ENCODE measurements around the gene CCDC187. TPM values are rescaled to one million over a fixed set of nuclear protein-coding genes. Genes with fewer than 3 reads are reported as not detected.

CCDC187 gene
- total RNA-seq, 6 donors from 2014 or later, result 0.17 to 22.3 (median 10.0) TPM

DNA sequence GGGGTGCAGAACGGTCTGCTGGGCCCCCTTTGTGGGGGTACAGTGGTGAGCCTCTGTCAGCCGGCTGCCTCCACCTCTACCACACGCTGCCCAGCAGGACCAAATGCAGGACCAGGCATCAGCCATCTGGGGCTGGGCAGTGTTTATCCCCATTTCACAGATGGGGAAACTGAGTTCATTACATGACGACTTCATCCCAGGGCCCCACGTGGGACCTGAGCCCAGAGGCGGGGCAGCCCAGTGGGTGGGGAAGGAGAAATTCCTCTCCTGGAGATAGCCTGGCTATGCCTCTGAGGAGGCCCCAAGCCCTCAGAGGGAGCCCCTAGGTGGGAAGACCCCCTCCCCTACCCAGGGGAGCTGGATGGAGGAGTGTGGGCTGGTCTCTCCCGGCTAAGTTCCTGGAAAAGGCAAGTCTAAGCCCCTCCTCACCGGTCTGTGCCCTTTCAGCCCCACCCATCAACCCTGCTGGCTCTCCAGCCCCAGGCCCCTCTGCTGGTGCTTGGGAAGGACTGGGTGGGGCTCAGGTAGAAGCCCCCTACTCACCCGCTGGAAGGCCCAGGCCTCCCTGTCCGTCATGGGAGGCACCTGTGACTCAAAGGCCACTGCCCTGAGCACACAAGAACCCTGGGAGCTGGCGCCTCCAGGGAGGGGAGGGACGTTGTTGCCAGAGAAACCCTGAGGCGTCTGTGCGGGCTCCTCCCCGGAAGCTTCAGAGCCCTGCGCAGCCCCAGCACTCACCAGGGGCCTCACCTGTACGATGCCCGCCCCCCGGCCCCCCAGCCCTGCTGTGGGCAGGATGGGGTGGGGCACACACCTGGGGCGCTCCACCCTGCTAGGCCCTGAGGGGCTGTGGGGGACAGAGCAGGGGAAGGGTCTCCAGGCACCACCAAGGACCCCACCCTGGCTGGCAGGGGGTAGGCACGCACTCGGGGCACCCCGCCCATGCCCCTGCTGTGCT lies 7.4 kb upstream of the CCDC187 start:
- TF ChIP-seq POLR2A (IDR thresholded peaks at IDR 0.05), result peak in 1 of 4 donors; percentile 13
- no peak for TF ChIP-seq POLR2AphosphoS5 (IDR thresholded peaks at IDR 0.05)
- H3K27me3 ChIP-seq, result peaks cover 0 to 2% (median 0%) of the 10 kb centered on the region in 4 donors
- H3K4me3 ChIP-seq, result peak overlapping the region in 1 of 4 donors; percentile 7
- DNase-seq (peak in 1 of 2 donors; percentile 68), ATAC-seq (ENCODE audit: low FRiP score in 2 of 2) (no peak)
- peaks cover 0 to 13% (median 9%) of the 10 kb centered on the region in 4 donors for H3K9me3 ChIP-seq
- peaks cover 0 to 4% (median 0%) of the 10 kb centered on the region in 4 donors for H3K4me1 ChIP-seq
- 49 to 100% methylated on average over 2 to 17 of the region's 23 CpGs for WGBS, 2 donors
- H3K27ac ChIP-seq, result no peak overlapping the region
- no peaks in the 10 kb centered on the region for H3K36me3 ChIP-seq

DNA sequence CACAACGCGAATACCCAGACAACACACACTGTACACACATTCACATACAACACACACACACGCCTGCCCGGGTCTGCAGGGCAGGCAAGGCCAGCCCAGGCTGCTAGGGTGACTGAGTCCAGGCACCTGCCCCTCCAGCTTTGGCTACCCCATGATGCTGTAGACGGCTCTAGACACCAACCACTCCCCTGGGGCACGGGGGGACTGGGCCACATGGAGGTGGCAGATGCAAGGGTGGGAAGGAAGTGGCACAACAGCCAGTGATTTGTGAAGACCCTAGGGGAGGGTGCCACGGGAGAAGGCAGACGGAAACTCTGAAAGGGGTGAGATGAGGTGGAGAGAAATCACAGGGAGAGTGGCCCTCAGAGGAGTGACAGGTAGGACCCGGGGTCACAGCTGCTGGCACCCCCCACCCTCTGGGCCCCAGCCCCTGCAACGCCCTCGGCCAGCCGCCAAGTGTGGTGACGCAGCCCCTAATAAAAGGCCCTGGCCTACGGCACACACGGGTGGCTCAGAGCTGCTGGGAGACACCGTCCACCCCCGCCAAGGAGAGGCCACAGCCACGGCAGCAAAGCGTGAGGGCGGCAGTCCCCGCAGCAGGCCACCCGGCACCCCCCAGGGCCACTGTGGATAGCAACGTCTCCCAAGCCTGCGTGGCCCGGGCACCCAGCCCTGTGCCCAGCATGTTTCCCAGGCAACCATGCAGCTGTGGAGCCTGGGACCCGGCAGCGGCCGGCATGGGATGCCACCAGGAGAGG lies 6.6 kb upstream of the CCDC187 start:
- no peak overlapping the region for H3K27ac ChIP-seq
- TF ChIP-seq POLR2A (IDR thresholded peaks at IDR 0.05), result no peak
- no peak for TF ChIP-seq EP300 (IDR thresholded peaks at IDR 0.05)
- DNase-seq, result peak in 1 of 2 donors; percentile 82
- H3K36me3 ChIP-seq, result no peaks in the 10 kb centered on the region
- H3K9me3 ChIP-seq, result peaks cover 0 to 13% (median 9%) of the 10 kb centered on the region in 4 donors
- H3K4me3 ChIP-seq, result peak overlapping the region in 1 of 4 donors; percentile 7
- peaks cover 0 to 4% (median 0%) of the 10 kb centered on the region in 4 donors for H3K4me1 ChIP-seq
- H3K27me3 ChIP-seq, result peaks cover 0 to 2% (median 0%) of the 10 kb centered on the region in 4 donors
- ATAC-seq (ENCODE audit: low FRiP score in 2 of 2), result no peak
- 39 to 46% methylated on average over 10 to 20 of the region's 28 CpGs for WGBS, 2 donors

DNA sequence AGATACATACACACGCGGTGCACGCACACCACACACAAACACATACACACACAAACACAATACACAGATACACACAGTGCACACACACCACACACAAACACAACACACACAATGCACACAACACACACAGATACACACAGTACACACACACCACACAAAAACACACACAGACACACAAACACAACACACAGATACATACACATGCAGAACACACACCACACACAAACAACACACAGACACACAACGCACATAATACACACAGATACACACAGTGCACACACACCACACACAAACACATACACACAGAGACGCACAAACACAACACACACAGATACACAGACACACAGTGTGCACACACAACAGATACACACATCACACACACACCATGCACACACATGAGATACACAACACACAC lies 5.9 kb upstream of the CCDC187 start:
- Histone ChIP-seq H3K4me3 (no peak overlapping the region), H3K36me3 (no peaks in the 10 kb centered on the region), H3K4me1 (peaks cover 0 to 4% (median 0%) of the 10 kb centered on the region in 4 donors), H3K9me3 (peaks cover 0 to 6% (median 4%) of the 10 kb centered on the region in 4 donors), H3K27ac (no peak overlapping the region), H3K27me3 (peaks cover 0 to 2% (median 0%) of the 10 kb centered on the region in 4 donors)
- 93 to 97% methylated on average over 5 of the region's 5 CpGs for WGBS, 2 donors
- ATAC-seq (ENCODE audit: low FRiP score in 2 of 2), result no peak
- no peak for TF ChIP-seq EP300 (IDR thresholded peaks at IDR 0.05)
- TF ChIP-seq, protein P1, sequence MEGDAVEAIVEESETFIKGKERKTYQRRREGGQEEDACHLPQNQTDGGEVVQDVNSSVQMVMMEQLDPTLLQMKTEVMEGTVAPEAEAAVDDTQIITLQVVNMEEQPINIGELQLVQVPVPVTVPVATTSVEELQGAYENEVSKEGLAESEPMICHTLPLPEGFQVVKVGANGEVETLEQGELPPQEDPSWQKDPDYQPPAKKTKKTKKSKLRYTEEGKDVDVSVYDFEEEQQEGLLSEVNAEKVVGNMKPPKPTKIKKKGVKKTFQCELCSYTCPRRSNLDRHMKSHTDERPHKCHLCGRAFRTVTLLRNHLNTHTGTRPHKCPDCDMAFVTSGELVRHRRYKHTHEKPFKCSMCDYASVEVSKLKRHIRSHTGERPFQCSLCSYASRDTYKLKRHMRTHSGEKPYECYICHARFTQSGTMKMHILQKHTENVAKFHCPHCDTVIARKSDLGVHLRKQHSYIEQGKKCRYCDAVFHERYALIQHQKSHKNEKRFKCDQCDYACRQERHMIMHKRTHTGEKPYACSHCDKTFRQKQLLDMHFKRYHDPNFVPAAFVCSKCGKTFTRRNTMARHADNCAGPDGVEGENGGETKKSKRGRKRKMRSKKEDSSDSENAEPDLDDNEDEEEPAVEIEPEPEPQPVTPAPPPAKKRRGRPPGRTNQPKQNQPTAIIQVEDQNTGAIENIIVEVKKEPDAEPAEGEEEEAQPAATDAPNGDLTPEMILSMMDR (IDR thresholded peaks at IDR 0.05), result no peak
- no peak for DNase-seq

DNA sequence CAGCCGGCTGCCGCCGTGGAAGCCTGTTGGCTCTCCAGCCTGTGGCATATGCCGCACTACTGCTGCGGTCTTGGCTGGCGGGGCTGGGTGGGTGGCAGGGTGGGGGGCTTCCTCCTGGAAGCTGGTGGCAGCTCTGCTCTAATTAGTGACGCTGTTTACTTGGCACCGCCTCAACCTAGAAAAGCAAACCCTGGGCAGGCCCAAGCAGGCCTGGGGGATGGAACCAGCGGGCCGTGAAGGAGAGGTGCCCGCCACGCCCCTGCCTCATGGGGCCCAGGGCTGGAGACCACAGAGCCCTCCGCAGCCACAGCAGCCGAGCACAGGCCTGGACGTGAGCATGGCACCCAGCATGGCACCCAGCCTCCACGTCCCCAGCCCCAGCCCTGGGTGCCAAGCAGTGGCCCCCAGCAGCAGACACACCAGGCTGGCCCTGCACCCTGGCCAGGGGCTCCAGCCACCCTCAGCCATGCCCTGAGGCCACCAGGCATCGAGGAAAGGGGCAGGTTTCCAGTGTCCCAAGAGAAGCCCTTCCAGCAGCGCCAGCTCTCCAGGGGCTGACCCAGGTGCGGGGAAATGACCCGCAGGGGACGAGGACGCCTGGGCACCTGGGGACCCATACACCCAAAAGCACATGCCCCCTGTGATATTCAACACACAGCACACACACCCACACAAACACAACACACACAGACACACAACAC lies 5.4 kb upstream of the CCDC187 start:
- Histone ChIP-seq H3K4me3 (no peak overlapping the region), H3K4me1 (peaks cover 0 to 4% (median 0%) of the 10 kb centered on the region in 4 donors), H3K36me3 (no peaks in the 10 kb centered on the region), H3K27me3 (peaks cover 0 to 2% (median 0%) of the 10 kb centered on the region in 4 donors), H3K27ac (no peak overlapping the region), H3K9me3 (peaks cover 0 to 1% (median 0%) of the 10 kb centered on the region in 4 donors)
- WGBS, 2 donors, result 55% methylated on average over 11 of the region's 22 CpGs; no CpG with 5 or more reads in 1 of the 2 donors
- no peak for ATAC-seq (ENCODE audit: low FRiP score in 2 of 2)
- peak in 1 of 2 donors; percentile 69 for DNase-seq
- TF ChIP-seq EP300 (IDR thresholded peaks at IDR 0.05) (no peak), POLR2A (IDR thresholded peaks at IDR 0.05) (no peak), POLR2AphosphoS5 (IDR thresholded peaks at IDR 0.05) (no peak)
- TF ChIP-seq, protein P1 (IDR thresholded peaks at IDR 0.05), result no peak

DNA sequence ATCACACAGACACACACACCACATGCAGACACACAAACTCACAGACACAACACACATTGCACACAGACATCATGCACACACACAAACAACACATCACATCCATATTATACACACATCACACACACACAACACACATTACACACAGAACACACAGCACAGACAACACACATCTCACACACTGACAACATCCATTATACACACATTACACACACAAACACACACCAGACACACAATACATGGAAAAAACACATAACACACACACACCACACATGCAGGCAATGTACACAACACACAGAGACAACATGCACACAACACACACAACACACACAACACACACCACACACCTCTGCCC lies 4.8 kb upstream of the CCDC187 start:
- ATAC-seq (ENCODE audit: low FRiP score in 2 of 2), result no peak
- H3K4me3 ChIP-seq, result no peak overlapping the region
- no peak for DNase-seq
- H3K27ac ChIP-seq, result no peak overlapping the region
- no peak for TF ChIP-seq POLR2A (IDR thresholded peaks at IDR 0.05)
- TF ChIP-seq EP300 (IDR thresholded peaks at IDR 0.05), result no peak
- TF ChIP-seq POLR2AphosphoS5 (IDR thresholded peaks at IDR 0.05), result no peak
- TF ChIP-seq, protein P1 (IDR thresholded peaks at IDR 0.05), result no peak
- no peaks in the 10 kb centered on the region for H3K9me3 ChIP-seq
- no peaks in the 10 kb centered on the region for H3K36me3 ChIP-seq
- H3K4me1 ChIP-seq, result peaks cover 0 to 4% (median 0%) of the 10 kb centered on the region in 4 donors
- peaks cover 0 to 2% (median 0%) of the 10 kb centered on the region in 4 donors for H3K27me3 ChIP-seq

All from upper lobe of left lung (tissue), 6 donors.